Small intestine (tissue), 7 donors: ENCODE results near the gene CEP68. TPM values are rescaled to one million over a fixed set of nuclear protein-coding genes. Genes with fewer than 3 reads are reported as not detected.
"Not testable (repeated sequence)": the region's sequence is repeated elsewhere in the genome, so short reads cannot be mapped to it uniquely, and the experiment has no call there.

Experiments used
- DNase-seq, 2 donors: peaks; one replicate each; pipeline versions ENCODE4 v3.0.0 to v3.0.0-alpha.2; 2013
- FAIRE-seq: peaks from 2 replicates; lab custom pipeline; 2012; peaks lifted over from hg19 to GRCh38; lab: Jason Lieb, UNC
- H3K27ac ChIP-seq, 3 donors: one replicate each; pipeline ENCODE4 v1.5.1; 2013; ENCODE audit warnings: low read length in 2 of 3, mild to moderate bottlenecking in 2 of 3, control low read depth in 1 of 3, inconsistent platforms in 1 of 3, low read depth in 1 of 3, moderate library complexity in 1 of 3
- H3K27me3 ChIP-seq, 3 donors: one replicate each; pipeline ENCODE4 v1.6.1; 2013; ENCODE audit warnings: low read length in 3 of 3, inconsistent platforms in 1 of 3; ENCODE audit not compliant: control insufficient read depth in 3 of 3, insufficient read depth in 3 of 3
- H3K36me3 ChIP-seq, 3 donors: one replicate each; pipeline ENCODE4 v1.6.1; 2013; ENCODE audit warnings: low read length in 3 of 3, inconsistent platforms in 1 of 3, low read depth in 1 of 3, mild to moderate bottlenecking in 1 of 3, moderate library complexity in 1 of 3; ENCODE audit not compliant: control insufficient read depth in 3 of 3, insufficient read depth in 2 of 3
- H3K4me1 ChIP-seq, 3 donors: one replicate each; pipeline ENCODE4 v1.6.1; 2013; ENCODE audit warnings: low read length in 2 of 3, inconsistent platforms in 1 of 3, low read depth in 1 of 3, mild to moderate bottlenecking in 1 of 3, moderate library complexity in 1 of 3; ENCODE audit not compliant: control insufficient read depth in 3 of 3, insufficient read depth in 2 of 3
- H3K4me3 ChIP-seq, 3 donors: one replicate each; pipeline ENCODE4 v1.5.1; 2013; ENCODE audit warnings: low read length in 3 of 3, control low read depth in 1 of 3, inconsistent platforms in 1 of 3, low read depth in 1 of 3, mild to moderate bottlenecking in 1 of 3, moderate library complexity in 1 of 3
- H3K9me3 ChIP-seq, 2 donors: one replicate each; pipeline ENCODE4 v1.6.1; 2013; ENCODE audit warnings: low read depth in 1 of 2, low read length in 1 of 2; ENCODE audit not compliant: control insufficient read depth in 2 of 2, insufficient read depth in 1 of 2
- WGBS, 3 donors: extraction: QIAGEN DNeasy Blood & Tissue Kit; methylation state at CpG; one replicate each; pipeline ENCODE4 v1.1.7; 2013; 5-methylcytosine and 5-hydroxymethylcytosine counted together
- polyA plus RNA-seq, 4 donors: library from polyadenylated mRNA; stranded (reverse) in 3 of 4; unstranded in 1 of 4; fragments of 200-250 nt in 3 of 4; fragments of 120-200 nt in 1 of 4; gene quantifications; one replicate each; pipeline versions ENCODE4 v1.2.1 to v1.2.3, GENCODE V29; 2013
- donor health status: healthy with polysubstance abuse.
- donor health status: control.
- donor health status: control.
- donor health status: Bipolar disorder and iron deficiency.
- donor health status: healthy.

CEP68 gene
- polyA plus RNA-seq, 4 donors: 0.89 to 9.5 (median 4.7) TPM

DNA sequence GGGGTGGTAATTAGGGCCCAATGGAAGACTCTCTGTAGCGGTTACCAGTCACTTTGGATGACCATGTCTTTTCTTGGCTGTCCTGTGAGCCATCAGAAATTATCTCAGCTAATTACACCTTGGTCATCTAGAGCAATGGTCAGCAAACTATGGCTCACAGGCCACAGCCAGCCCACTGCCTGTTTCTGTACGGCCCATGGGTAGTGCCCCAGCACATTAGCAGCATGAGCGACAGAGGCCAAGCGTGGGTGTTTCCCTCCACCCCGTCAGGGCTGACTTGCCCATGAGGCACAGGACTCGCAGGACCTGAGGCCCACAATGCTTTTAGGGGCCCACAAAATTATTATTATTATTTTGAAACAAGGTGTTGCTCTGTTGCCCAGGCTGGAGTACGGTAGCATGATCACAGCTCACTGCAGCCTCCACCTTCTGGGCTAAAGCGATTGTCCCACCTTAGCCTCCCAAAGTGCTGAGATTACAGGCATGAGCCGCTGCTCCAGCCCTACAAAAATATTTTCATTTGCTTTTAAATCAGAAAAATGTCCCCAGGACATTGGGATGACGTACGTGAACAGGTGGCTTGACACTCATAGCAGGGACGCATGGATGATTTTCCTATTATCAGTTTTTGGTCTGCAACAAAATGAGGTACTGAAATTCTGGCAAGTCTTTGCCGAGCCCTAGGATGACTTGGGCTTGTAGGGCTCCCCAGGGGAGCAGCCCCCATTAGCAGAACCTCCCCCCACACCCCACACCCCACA, 29.3 kb upstream of the CEP68 start:
- FAIRE-seq: no peak
- WGBS, 3 donors: 95 to 96% (median 95%) methylated on average over 13 of the region's 13 CpGs

DNA sequence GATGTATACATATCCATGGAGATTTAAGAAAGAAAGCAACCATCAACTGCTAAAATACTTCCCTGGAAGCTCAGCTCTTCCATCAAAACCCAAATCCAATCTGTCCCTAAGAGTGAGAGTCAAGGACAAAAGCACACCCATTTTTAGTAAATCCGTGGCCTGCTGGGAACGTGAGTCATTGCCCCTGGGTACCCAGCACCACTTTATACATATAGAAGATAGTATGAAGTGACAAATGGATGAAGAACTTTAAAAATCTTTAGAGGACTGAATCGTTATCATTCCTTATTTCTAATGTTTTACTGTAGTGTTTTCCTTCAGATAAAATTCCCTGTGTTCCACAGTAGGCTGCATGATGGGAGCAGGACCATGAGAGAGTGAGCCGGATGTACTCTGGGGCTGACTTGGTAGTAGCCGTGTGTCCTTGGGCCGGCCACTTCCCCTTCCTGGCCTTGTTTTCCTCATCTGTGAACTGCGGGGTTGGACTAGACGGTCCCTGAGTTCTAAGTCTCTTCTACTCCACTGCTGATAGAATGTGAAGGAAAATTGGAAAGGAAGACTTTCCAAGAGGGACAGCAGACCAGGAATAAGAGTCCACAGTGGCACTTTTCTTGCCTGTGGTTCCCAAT, 28.5 kb upstream of the CEP68 start:
- no peak overlapping the region for H3K4me3 ChIP-seq
- no peak for FAIRE-seq
- peaks cover 0 to 6% (median 0%) of the 10 kb centered on the region in 3 donors for H3K36me3 ChIP-seq
- H3K9me3 ChIP-seq: no peaks in the 10 kb centered on the region
- H3K4me1 ChIP-seq: peaks cover 0 to 25% (median 4%) of the 10 kb centered on the region in 3 donors
- peak overlapping the region in 1 of 3 donors; percentile 11 for H3K27ac ChIP-seq
- 84 to 96% (median 89%) methylated on average over 8 of the region's 8 CpGs for WGBS, 3 donors
- no peak for DNase-seq
- H3K27me3 ChIP-seq: no peaks in the 10 kb centered on the region

More for the DNA sequence above, 29.3 kb upstream of the CEP68 start:
- H3K4me1 ChIP-seq: peaks cover 0 to 18% (median 0%) of the 10 kb centered on the region in 3 donors
- no peaks in the 10 kb centered on the region for H3K27me3 ChIP-seq
- H3K9me3 ChIP-seq: no peaks in the 10 kb centered on the region
- no peak overlapping the region for H3K4me3 ChIP-seq
- no peak overlapping the region for H3K27ac ChIP-seq
- no peak for DNase-seq
- H3K36me3 ChIP-seq: peaks cover 0 to 6% (median 0%) of the 10 kb centered on the region in 3 donors

DNA sequence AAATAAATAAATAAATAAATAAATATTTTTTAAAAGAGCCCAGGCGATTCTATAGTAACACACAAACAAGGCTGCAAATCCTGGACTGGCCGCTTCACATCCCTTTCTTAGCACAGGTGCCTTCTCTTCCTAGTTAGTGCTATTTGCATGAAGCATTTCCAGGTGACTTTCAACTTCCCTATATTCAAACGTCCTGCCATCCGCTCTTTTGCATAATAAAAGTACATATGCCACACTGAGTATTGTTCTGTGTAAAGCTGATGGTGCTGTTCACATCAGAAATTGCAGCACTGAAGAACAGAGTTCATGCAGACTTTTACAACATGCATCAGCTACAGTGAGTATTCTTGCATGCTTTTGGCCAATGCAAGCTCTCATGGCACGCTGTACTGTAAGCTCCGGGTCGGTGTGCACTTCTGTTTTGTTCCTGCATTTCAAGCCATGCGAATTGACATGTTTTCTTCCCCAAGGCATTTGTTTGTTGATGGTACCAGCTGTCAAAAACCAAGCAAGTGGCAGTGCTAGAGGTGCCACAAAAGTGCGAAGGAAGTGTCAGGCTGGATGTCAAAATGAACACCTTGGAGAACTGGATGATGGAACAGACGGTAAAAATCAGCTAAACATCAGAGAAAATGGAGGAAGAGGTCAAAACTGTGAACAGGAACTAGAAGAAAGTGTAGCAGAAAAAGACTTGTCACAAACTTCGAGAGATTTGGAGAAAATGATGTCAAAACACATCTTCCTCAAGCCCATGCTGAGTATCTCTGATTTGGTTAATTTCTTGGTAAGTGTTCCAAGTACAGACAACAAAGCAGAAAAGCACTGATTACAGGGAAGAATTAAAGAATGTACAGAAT, 25.5 kb upstream of the CEP68 start:
- Histone ChIP-seq H3K4me3 (no peak overlapping the region), H3K27me3 (no peaks in the 10 kb centered on the region), H3K9me3 (no peaks in the 10 kb centered on the region), H3K27ac (peak overlapping the region in 2 of 3 donors; percentile 71 to 75), H3K36me3 (no peaks in the 10 kb centered on the region), H3K4me1 (peaks cover 0 to 22% (median 4%) of the 10 kb centered on the region in 3 donors)
- FAIRE-seq (no peak), DNase-seq (peak; percentile 16 to 30)
- 15 to 51% (median 32%) methylated on average over 11 of the region's 11 CpGs for WGBS, 3 donors

DNA sequence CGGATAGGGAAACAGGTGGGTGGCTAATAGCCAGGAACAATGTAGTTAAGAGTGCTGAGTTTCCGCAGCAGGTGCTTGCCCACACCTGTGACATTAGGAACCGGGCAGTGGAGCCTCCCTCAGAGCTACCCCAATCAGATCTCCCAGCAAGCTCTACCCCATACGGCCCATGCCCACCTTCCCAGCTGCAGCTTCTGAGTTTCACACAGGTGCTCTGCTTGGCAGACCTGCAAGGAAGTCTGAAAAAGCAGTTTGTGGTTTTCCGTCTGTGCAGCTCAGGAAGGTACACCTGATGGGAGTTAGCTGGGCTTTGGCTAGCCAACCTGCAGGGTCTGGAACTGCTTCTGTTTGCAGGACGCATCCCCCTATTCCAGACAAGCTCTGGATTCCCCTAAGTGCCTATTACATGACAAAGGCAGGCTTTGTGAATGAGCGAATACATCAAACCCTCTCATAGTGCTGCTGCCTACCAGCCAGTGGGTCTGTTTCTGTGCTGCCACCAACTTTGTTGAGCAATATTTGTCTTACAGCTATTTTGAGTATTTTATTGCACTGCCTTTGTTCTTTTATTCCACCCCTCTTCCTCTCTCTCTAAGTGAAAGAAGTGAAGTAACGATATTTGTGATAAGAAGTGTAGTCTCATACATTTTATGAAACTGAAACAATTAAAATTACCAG, 24.7 kb upstream of the CEP68 start:
- H3K4me3 ChIP-seq: no peak overlapping the region
- peak; percentile 66 to 74 for DNase-seq
- no peaks in the 10 kb centered on the region for H3K36me3 ChIP-seq
- no peaks in the 10 kb centered on the region for H3K9me3 ChIP-seq
- 10 to 39% (median 17%) methylated on average over 8 of the region's 8 CpGs for WGBS, 3 donors
- peaks cover 0 to 18% (median 4%) of the 10 kb centered on the region in 3 donors for H3K4me1 ChIP-seq
- H3K27ac ChIP-seq: peak overlapping the region in 2 of 3 donors; percentile 71 to 75
- FAIRE-seq: no peak
- H3K27me3 ChIP-seq: no peaks in the 10 kb centered on the region

DNA sequence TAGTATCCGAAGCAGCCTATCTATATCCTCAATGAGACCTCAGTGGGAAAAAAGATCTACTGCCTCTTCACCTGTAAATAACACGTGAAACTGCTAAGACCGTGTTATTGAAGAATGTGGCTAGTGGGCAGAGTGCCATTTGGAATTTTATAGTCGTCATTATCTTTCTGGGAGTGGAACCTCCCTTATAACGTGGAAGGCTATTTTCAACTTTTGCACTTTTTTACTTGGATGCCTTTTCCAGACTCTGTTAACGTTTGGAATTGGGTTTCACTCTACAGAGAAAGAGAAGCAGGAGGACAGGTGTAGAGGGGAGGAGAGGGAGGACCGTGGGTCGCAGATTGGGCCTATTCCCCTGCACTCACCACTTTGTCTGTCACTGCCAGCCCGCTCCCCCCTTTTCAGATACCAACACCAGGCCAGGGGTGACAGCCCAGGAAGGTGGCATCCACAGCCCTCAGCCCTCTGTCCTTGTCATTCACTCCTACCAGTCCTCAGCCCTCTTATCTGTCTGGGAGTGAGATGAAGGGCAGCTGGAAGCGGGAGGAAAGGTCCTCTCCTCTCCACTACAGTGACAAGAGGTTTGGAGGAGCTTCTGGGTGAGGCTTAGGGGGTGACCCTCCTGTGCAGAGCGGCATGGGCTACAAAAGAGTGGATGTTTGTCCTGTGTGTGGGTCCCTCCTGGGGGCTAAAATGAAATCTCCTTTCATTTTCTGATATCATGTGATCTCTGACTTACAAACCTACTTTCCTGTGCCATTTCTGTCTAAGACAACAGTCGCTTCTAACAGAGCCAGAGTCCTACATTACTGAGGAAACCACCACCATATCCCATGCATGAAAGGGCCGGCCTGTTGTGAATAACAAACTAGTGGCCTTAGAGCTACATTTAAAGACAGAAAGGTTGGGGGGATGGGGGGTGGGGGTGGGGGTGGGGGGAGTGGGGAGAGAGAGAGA, 23.9 kb upstream of the CEP68 start:
- DNase-seq (peak; percentile 66), FAIRE-seq (no peak)
- H3K27ac ChIP-seq: peak overlapping the region; percentile 59 to 76 (median 75)
- 10 to 45% (median 27%) methylated on average over 13 of the region's 13 CpGs for WGBS, 3 donors
- no peak overlapping the region for H3K4me3 ChIP-seq
- H3K27me3 ChIP-seq: no peaks in the 10 kb centered on the region
- H3K9me3 ChIP-seq: no peaks in the 10 kb centered on the region
- peaks cover 0 to 18% (median 4%) of the 10 kb centered on the region in 3 donors for H3K4me1 ChIP-seq
- no peaks in the 10 kb centered on the region for H3K36me3 ChIP-seq

DNA sequence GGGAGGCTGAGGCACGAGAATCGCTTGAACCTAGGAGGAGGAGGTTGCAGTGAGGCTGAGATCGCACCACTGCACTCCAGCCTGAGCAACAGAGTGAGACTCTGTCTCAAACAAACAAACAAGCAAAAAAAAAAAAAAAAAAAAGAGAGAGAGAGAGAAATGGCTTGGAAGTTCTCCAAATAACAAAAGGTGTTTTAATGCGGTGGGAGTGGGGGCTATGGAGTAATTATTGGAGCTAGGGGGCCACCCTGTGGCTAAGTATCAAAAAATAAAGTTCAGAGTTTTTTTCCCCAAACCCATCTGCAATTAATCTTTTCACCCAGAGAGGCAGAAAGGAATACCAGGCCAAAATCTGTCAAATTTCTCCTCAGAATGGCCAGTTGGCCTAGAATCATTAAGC, 23.0 kb upstream of the CEP68 start:
- 71 to 83% (median 81%) methylated on average over 4 of the region's 4 CpGs for whole genome bisulfite sequencing, 3 donors
- no peaks in the 10 kb centered on the region for H3K9me3 ChIP-seq
- H3K36me3 ChIP-seq: no peaks in the 10 kb centered on the region
- H3K4me1 ChIP-seq: peaks cover 0 to 18% (median 4%) of the 10 kb centered on the region in 3 donors
- H3K4me3 ChIP-seq: no peak overlapping the region
- H3K27me3 ChIP-seq: no peaks in the 10 kb centered on the region
- FAIRE-seq: no peak
- peak in 1 of 2 donors; percentile 23 for DNase-seq
- H3K27ac ChIP-seq: no peak overlapping the region

DNA sequence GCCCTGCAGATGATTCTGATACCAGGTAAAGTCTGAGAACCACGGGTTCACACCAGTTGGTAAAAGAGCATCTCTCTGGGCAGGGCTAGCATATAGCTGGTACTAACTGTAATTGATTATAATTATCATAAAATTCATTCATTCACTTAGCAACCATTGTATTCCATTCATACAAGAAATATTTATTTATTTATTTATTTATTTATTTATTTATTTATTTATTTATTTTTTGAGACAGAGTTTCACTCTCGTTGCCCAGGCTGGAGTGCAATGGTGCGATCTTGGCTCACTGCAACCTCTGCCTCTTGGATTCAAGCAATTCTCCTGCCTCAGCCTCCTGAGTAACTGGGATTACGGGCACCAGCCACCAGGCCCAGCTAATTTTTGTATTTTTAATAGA, 22.5 kb upstream of the CEP68 start:
- 84 to 94% (median 88%) methylated on average over 4 of the region's 4 CpGs for WGBS, 3 donors
- H3K9me3 ChIP-seq, H3K4me3 ChIP-seq, H3K36me3 ChIP-seq, H3K27me3 ChIP-seq, H3K27ac ChIP-seq, FAIRE-seq, DNase-seq: not testable (repeated sequence)
- H3K4me1 ChIP-seq: peaks cover 0 to 18% (median 4%) of the 10 kb centered on the region in 3 donors
